ENCODE data around the gene RPTOR. TPM values are rescaled to one million over a fixed set of nuclear protein-coding genes. Genes with fewer than 3 reads are reported as not detected.

The RPTOR gene
- total RNA-seq, 6 experiments from 2014 or later: 34.4 to 39.2 (median 35.5) TPM

DNA sequence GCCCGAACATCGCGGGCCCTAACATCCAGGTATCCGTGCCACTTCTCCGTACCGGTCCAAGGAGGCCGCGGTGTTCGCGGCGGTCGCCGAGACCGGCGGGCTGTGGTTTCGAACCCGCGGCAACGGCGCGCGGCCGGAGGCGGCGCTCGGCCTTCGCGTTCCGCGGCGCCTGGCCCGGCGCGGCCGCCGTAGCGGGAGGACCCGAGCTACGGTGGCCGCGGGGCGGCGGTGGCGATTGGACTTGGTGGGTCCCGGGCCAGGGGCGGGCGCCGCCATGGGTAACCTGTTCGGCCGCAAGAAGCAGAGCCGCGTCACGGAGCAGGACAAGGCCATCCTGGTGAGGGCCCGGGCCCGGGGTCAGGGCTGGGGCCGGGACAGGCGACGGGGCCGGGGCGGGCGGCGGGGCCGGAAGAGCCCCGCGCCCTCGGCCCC, 447.0 kb downstream of the RPTOR start, which contains the start of gene CHMP6:
TSS of gene CHMP6 (plus strand) at position 197 of the 432 bp plus-strand sequence. CDS start at position 275, 78 bp downstream.
- Mint-ChIP-seq H3K4me3 (peak within 1 kb of the TSS; percentile 86), H3K27ac (peak within 1 kb of the TSS; percentile 33), H3K4me1 (ENCODE audit: low read depth) (peaks cover 19% of the 10 kb centered on the region), H3K9me3 (no peaks in the 10 kb centered on the region), H3K27me3 (ENCODE audit: insufficient read depth) (peaks cover 2% of the 10 kb centered on the region), H3K36me3 (ENCODE audit: low read depth) (no peaks in the 10 kb centered on the region)
- TF ChIP-seq, protein P1, sequence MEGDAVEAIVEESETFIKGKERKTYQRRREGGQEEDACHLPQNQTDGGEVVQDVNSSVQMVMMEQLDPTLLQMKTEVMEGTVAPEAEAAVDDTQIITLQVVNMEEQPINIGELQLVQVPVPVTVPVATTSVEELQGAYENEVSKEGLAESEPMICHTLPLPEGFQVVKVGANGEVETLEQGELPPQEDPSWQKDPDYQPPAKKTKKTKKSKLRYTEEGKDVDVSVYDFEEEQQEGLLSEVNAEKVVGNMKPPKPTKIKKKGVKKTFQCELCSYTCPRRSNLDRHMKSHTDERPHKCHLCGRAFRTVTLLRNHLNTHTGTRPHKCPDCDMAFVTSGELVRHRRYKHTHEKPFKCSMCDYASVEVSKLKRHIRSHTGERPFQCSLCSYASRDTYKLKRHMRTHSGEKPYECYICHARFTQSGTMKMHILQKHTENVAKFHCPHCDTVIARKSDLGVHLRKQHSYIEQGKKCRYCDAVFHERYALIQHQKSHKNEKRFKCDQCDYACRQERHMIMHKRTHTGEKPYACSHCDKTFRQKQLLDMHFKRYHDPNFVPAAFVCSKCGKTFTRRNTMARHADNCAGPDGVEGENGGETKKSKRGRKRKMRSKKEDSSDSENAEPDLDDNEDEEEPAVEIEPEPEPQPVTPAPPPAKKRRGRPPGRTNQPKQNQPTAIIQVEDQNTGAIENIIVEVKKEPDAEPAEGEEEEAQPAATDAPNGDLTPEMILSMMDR (IDR thresholded peaks at IDR 0.05): peak; percentile 66
- DNase-seq: peak; percentile 40

DNA sequence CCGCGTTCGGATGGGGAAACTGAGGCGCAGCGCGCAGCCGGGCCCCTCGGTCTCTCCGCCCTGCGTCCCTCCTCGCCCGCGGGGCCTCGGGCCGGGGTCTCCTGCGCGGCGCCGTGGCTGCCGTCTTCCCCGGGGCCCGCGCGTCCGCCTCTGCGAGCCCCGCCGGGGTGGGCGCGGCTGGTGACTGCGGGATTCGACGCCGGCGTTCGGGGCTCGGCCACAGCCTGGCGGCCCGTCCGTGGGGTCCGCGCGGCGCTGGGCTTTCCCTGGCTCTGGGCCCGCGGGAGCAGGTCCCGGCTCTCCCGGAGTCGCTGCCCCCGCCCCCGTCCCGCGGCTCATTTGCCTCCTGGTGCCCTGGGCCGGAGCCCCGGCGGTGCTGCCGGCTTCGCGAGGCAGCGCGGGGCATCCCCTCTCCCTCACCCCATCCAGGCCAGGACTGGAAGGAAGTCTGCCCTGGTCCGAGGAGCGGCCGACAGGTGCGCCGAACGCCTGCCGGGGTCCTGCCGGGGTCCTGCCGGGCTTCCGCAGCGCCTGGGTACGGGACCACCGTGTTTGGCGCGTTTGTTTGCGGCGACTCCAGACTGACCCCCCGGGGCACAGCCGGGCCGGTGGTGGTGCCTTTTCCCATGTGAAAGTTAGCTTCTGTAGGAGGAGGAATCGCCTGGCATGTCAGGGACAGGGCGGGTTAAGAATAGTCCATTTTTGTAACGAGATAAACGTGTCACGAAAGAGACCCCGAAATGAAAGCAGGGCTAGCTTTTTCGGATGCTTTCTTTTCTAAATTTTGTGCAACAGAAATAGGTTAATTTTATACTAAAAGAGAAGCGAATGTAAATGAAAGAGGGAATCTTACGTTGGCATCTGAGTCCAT, 447.7 kb downstream of the RPTOR start:
- TF ChIP-seq, protein P1 (IDR thresholded peaks at IDR 0.05): no peak
- H3K36me3 Mint-ChIP-seq (ENCODE audit: low read depth): no peaks in the 10 kb centered on the region
- peak overlapping the region; percentile 86 for H3K4me3 Mint-ChIP-seq
- peaks cover 2% of the 10 kb centered on the region for H3K27me3 Mint-ChIP-seq (ENCODE audit: insufficient read depth)
- peaks cover 19% of the 10 kb centered on the region for H3K4me1 Mint-ChIP-seq (ENCODE audit: low read depth)
- DNase-seq: no peak
- no peaks in the 10 kb centered on the region for H3K9me3 Mint-ChIP-seq
- peak overlapping the region; percentile 26; the same call in 1 of the 2 replicates for H3K27ac Mint-ChIP-seq

DNA sequence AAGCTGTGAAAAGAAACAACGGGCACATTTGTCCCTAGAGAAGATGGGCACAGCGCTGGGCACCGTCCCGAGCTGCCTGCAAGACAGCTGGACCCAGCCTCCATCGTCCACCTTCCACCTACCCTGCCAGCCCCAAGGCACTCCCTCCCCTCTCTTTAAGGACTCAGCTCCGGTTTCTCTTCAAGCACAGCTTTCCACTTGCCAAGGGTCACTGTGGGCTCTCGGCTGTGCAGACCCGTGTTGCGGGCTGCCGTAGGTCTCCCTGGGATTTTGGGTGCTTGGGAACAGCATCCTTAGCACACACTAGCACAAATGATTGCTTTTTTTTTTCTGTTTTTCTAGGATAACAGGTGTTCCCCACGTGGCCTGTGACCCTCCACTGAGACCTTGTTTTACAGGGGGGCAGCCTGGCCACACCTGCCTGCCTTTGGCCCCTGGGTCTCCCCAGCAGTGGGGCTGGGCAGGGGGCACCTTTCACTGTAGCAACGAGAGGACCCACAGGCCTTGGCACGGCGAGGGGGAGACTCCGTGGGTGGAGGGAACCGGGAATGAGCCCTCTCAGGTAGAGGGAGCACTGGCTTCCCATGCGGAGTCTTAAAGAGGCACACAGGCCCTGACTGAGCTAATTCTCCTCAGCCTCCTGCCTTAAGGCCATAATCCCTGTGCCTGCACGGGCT, 448.4 kb downstream of the RPTOR start:
- Mint-ChIP-seq H3K4me3 (peak overlapping the region; percentile 86), H3K27me3 (ENCODE audit: insufficient read depth) (peaks cover 2% of the 10 kb centered on the region), H3K9me3 (no peaks in the 10 kb centered on the region), H3K27ac (peak overlapping the region; percentile 26; the same call in 1 of the 2 replicates), H3K4me1 (ENCODE audit: low read depth) (peaks cover 19% of the 10 kb centered on the region), H3K36me3 (ENCODE audit: low read depth) (no peaks in the 10 kb centered on the region)
- TF ChIP-seq, protein P1 (IDR thresholded peaks at IDR 0.05): no peak
- no peak for DNase-seq

DNA sequence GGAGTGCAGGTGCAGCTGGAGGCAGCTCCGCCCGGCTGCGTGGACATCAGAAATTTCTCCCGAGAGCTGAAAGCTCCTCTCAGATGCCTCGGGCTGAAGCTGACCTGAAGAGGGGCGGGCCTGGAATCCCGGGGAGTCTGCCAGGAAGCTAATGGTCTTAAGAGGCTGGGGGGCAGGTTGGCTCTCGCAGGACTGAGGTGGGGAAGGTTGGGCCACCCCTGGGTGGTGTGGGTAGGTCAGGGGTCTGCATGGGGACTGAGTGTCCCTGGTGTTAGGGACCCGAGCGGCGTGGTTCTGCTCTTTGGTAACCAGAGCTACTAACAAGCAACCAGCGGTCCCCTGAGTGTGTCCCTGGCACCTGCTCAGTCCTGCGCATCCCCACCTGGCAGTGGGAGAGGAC, 450.5 kb downstream of the RPTOR start:
- TF ChIP-seq, protein P1 (IDR thresholded peaks at IDR 0.05): no peak
- Mint-ChIP-seq H3K36me3 (ENCODE audit: low read depth) (no peaks in the 10 kb centered on the region), H3K4me1 (ENCODE audit: low read depth) (peaks cover 10% of the 10 kb centered on the region), H3K9me3 (no peaks in the 10 kb centered on the region), H3K27me3 (ENCODE audit: insufficient read depth) (peaks cover 3% of the 10 kb centered on the region; the same call in 1 of the 2 replicates), H3K4me3 (no peak overlapping the region), H3K27ac (no peak overlapping the region)
- no peak for DNase-seq

DNA sequence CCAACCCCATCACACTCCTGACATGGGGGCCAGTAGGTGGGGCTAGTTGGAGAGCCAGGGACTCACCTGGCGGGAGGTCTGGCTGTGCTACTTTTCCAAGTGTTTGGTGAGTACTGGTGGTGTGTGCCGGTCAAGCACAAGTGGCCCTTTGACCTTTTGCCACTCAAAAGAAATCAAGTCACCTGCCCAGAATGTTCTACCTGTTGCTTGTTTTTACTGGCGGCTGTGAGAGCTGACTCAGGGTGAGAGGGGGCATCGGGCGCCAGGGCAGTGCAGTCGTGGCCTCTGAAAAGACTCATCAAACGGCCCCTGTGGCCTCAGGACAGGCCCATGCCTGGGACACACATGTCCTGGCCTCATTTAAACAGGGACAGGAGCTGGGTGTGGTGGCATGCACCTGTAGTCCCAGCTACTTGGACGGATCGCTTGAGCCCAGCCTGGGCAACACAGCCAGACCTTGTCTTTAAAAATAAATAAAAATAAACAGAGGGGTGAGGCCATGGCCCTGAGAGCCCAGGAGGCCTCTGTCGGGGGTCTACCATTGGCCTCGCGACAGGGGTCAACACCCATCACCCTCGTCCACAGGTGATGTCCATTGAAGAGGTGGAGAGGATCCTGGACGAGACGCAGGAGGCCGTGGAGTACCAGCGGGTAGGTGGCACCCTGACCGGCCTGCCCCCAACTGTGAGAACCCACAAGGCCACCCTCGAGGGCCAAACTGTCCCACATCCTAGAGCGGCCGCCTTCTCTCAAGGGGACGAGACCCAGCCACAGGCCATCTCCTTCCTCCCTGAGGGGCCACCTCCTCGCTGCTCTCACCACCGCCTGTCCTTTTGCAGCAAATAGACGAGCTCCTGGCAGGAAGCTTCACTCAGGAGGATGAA, 452.0 kb downstream of the RPTOR start:
- Mint-ChIP-seq H3K27me3 (ENCODE audit: insufficient read depth) (peaks cover 8% of the 10 kb centered on the region), H3K27ac (no peak overlapping the region), H3K4me1 (ENCODE audit: low read depth) (peaks cover 16% of the 10 kb centered on the region), H3K4me3 (no peak overlapping the region), H3K9me3 (no peaks in the 10 kb centered on the region), H3K36me3 (ENCODE audit: low read depth) (no peaks in the 10 kb centered on the region)
- no peak for DNase-seq
- TF ChIP-seq, protein P1 (IDR thresholded peaks at IDR 0.05): no peak

Data from HFFc6 (cell line).